H9 (cell line): Measurements from ENCODE around the gene DGKD. TPM values are rescaled to one million over a fixed set of nuclear protein-coding genes. Genes with fewer than 3 reads are reported as not detected.

Experiments
- DNase-seq: peaks from one replicate; pipeline ENCODE4 v3.0.0-alpha.2; 2017
- H2AFZ ChIP-seq: one replicate; pipeline ENCODE4 v1.6.1; 2013; ENCODE audit warnings: mild to moderate bottlenecking, low read length, control low read depth, moderate library complexity
- H2AK5ac ChIP-seq: 2 replicates; pipeline ENCODE4 v1.6.1; 2013; ENCODE audit warnings: low read length, control low read depth, mixed read lengths; ENCODE audit not compliant: insufficient read length
- H2BK120ac ChIP-seq: one replicate; pipeline ENCODE4 v1.6.1; 2013; ENCODE audit warnings: low read depth, mild to moderate bottlenecking, low read length, control low read depth, inconsistent platforms; ENCODE audit not compliant: poor library complexity, severe bottlenecking
- H2BK12ac ChIP-seq: 2 replicates; pipeline ENCODE4 v1.6.1; 2013; ENCODE audit warnings: low read length, control low read depth, mixed read lengths, low read depth; ENCODE audit not compliant: insufficient read length
- H2BK15ac ChIP-seq: 2 replicates; pipeline ENCODE4 v1.6.1; 2013; ENCODE audit warnings: low read depth, low read length, control low read depth
- H2BK20ac ChIP-seq: one replicate; pipeline ENCODE4 v1.6.1; 2013; ENCODE audit warnings: low read depth, mild to moderate bottlenecking, low read length, control low read depth, inconsistent platforms; ENCODE audit not compliant: poor library complexity, severe bottlenecking
- H2BK5ac ChIP-seq: 2 replicates; pipeline ENCODE4 v1.6.1; 2013; ENCODE audit warnings: low read length, control low read depth, mixed read lengths; ENCODE audit not compliant: insufficient read length
- H3K14ac ChIP-seq: 2 replicates; pipeline ENCODE4 v1.6.1; 2013; ENCODE audit warnings: low read length, control low read depth; ENCODE audit not compliant: insufficient read depth
- H3K18ac ChIP-seq: 2 replicates; pipeline ENCODE4 v1.6.1; 2013; ENCODE audit warnings: low read depth, mild to moderate bottlenecking, mixed read lengths, low read length, control low read depth; ENCODE audit not compliant: insufficient read length
- H3K23ac ChIP-seq: 2 replicates; pipeline ENCODE4 v1.6.1; 2013; ENCODE audit warnings: low read length, control low read depth, mixed read lengths, low read depth; ENCODE audit not compliant: insufficient read length
- H3K23me2 ChIP-seq: 2 replicates; pipeline ENCODE4 v1.6.1; 2013; ENCODE audit warnings: low read depth, mild to moderate bottlenecking, mixed read lengths, low read length, control low read depth; ENCODE audit not compliant: insufficient read length, poor library complexity, severe bottlenecking
- H3K27ac ChIP-seq: 2 replicates; pipeline ENCODE4 v1.5.1; 2013; ENCODE audit warnings: low read length, control low read depth, mixed read lengths, low read depth; ENCODE audit not compliant: insufficient read length
- H3K27me3 ChIP-seq: 2 replicates; pipeline ENCODE4 v1.6.1; 2013; ENCODE audit warnings: low read length, control low read depth, inconsistent platforms; ENCODE audit not compliant: insufficient read depth
- H3K4ac ChIP-seq: 2 replicates; pipeline ENCODE4 v1.6.1; 2013; ENCODE audit warnings: low read depth, mild to moderate bottlenecking, control low read depth, inconsistent platforms, low read length, moderate library complexity
- H3K4me1 ChIP-seq: 2 replicates; pipeline ENCODE4 v1.6.1; 2013; ENCODE audit warnings: low read length, control low read depth, inconsistent platforms; ENCODE audit not compliant: insufficient read depth
- H3K4me2 ChIP-seq: 2 replicates; pipeline ENCODE4 v1.6.1; 2013; ENCODE audit warnings: low read length, control low read depth, mixed read lengths; ENCODE audit not compliant: insufficient read length, insufficient read depth
- H3K56ac ChIP-seq: 2 replicates; pipeline ENCODE4 v1.6.1; 2013; ENCODE audit warnings: low read depth, mild to moderate bottlenecking, mixed read lengths, low read length, control low read depth; ENCODE audit not compliant: insufficient read length
- H3K79me1 ChIP-seq: 2 replicates; pipeline ENCODE4 v1.6.1; 2013; ENCODE audit warnings: low read depth, mild to moderate bottlenecking, moderate library complexity, low read length, control low read depth, inconsistent platforms; ENCODE audit not compliant: insufficient read depth, poor library complexity, severe bottlenecking
- H3K79me2 ChIP-seq: 2 replicates; pipeline ENCODE4 v1.6.1; 2013; ENCODE audit warnings: low read length, control low read depth, inconsistent platforms; ENCODE audit not compliant: insufficient read depth
- H3K9ac ChIP-seq: 2 replicates; pipeline ENCODE4 v1.6.1; 2013; ENCODE audit warnings: low read length, control low read depth, mixed read lengths; ENCODE audit not compliant: insufficient read length; ENCODE audit errors: extremely low read depth
- H3K9me3 ChIP-seq: one replicate; pipeline ENCODE4 v1.6.1; 2013; ENCODE audit warnings: low read depth, low read length, inconsistent platforms; ENCODE audit not compliant: control insufficient read depth
- H3T11ph ChIP-seq: one replicate; pipeline ENCODE4 v1.6.1; 2013; ENCODE audit warnings: mild to moderate bottlenecking, low read length, control low read depth, inconsistent platforms
- H4K20me1 ChIP-seq: one replicate; pipeline ENCODE4 v1.6.1; 2013; ENCODE audit not compliant: control insufficient read depth, insufficient read length, insufficient read depth
- H4K5ac ChIP-seq: 2 replicates; pipeline ENCODE4 v1.6.1; 2013; ENCODE audit warnings: low read depth, mild to moderate bottlenecking, mixed read lengths, low read length, control low read depth; ENCODE audit not compliant: insufficient read length
- H4K8ac ChIP-seq: replicated peaks from 2 replicates; pipeline ENCODE4 v1.6.1; 2013; ENCODE audit warnings: low read length, control low read depth, mixed read lengths, low read depth; ENCODE audit not compliant: insufficient read length
- H4K91ac ChIP-seq: 2 replicates; pipeline ENCODE4 v1.6.1; 2013; ENCODE audit warnings: low read depth, mild to moderate bottlenecking, moderate library complexity, mixed read lengths, low read length, control low read depth; ENCODE audit not compliant: insufficient read length
- H3K27ac Mint-ChIP-seq, 3 experiments: 2 replicates in 2 of 3; 3 replicates in 1 of 3; pipeline ENCODE4 v1.8.0; 2020 to 2021; ENCODE audit warnings: mixed read lengths in 3 of 3, mild to moderate bottlenecking in 1 of 3, moderate library complexity in 1 of 3
- H3K27me3 Mint-ChIP-seq: 2 replicates; pipeline ENCODE4 v1.8.0; 2021; ENCODE audit warnings: low read depth, mild to moderate bottlenecking, moderate library complexity, mixed read lengths
- H3K36me3 Mint-ChIP-seq, 3 experiments: 2 replicates in 2 of 3; 3 replicates in 1 of 3; pipeline ENCODE4 v1.8.0; 2020 to 2021; ENCODE audit warnings: low read depth in 3 of 3, mixed read lengths in 3 of 3; ENCODE audit not compliant: insufficient read depth in 1 of 3
- H3K4me1 Mint-ChIP-seq, 2 experiments: 2 replicates each; pipeline ENCODE4 v1.8.0; 2020; ENCODE audit warnings: mixed read lengths in 2 of 2
- H3K4me3 Mint-ChIP-seq, 2 experiments: 2 replicates in 1 of 2; 3 replicates in 1 of 2; pipeline ENCODE4 v1.8.0; 2020 to 2021; ENCODE audit warnings: mild to moderate bottlenecking in 2 of 2, mixed read lengths in 2 of 2, moderate library complexity in 1 of 2
- H3K9me3 Mint-ChIP-seq, 2 experiments: 2 replicates in 1 of 2; 3 replicates in 1 of 2; pipeline ENCODE4 v1.8.0; 2020; ENCODE audit warnings: mild to moderate bottlenecking in 2 of 2, mixed read lengths in 2 of 2, moderate library complexity in 1 of 2
- WGBS: extraction: QIAGEN DNeasy Blood & Tissue Kit; methylation state at CpG from one replicate; pipeline ENCODE4 v1.1.7; 2013; ENCODE audit warnings: missing lambda C conversion rate, low lambda C conversion rate, mixed read lengths; ENCODE audit not compliant: insufficient read length; ENCODE audit errors: extremely low coverage; 5-methylcytosine and 5-hydroxymethylcytosine counted together
- total RNA-seq: library from RNA; stranded (reverse); gene quantifications from 2 replicates; pipeline ENCODE4 v1.2.1, GENCODE V29; 2021
- TF ChIP-seq, protein P1 (sequence below): fragments of 200-600 bp; sonication (generic); conservative IDR thresholded peaks from 3 replicates; pipeline ENCODE4 v1.8.0; 2021; ENCODE audit warnings: antibody characterized with exemption, mild to moderate bottlenecking

The DGKD gene
- total RNA-seq, 1 experiment from 2014 or later: 20.7 TPM

DNA sequence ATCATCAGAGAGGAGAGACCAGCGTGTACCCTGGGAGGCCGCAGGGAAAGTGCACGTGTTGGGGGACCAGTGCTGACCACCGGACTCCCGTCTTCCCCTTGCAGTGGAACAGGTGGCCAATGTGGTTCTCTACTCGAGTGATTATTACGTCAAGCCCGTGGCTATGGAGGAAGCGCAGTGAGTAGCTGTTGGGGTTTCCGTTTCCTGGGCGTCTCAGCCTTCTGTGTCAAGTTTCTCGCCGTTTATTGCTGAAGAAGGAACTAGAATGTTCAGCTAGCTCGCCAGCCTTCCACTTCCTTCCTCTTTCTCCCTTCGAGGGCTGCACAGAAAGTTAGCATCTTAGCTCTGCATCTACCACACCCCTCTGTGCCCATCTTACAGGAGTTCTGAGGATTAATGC, 22.8 kb upstream of the DGKD start:
- no peak overlapping the region for H3K4me2 ChIP-seq
- Mint-ChIP-seq H3K9me3 (no peaks in the 10 kb centered on the region; a peak in 1 of 5 replicates), H3K27ac (no peak overlapping the region), H3K27me3 (peaks cover 100% of the 10 kb centered on the region), H3K4me3 (no peak overlapping the region), H3K36me3 (no peaks in the 10 kb centered on the region; a peak in 2 of 7 replicates), H3K4me1 (peaks cover 14 to 15% of the 10 kb centered on the region in 2 experiments)
- TF ChIP-seq, protein P1, sequence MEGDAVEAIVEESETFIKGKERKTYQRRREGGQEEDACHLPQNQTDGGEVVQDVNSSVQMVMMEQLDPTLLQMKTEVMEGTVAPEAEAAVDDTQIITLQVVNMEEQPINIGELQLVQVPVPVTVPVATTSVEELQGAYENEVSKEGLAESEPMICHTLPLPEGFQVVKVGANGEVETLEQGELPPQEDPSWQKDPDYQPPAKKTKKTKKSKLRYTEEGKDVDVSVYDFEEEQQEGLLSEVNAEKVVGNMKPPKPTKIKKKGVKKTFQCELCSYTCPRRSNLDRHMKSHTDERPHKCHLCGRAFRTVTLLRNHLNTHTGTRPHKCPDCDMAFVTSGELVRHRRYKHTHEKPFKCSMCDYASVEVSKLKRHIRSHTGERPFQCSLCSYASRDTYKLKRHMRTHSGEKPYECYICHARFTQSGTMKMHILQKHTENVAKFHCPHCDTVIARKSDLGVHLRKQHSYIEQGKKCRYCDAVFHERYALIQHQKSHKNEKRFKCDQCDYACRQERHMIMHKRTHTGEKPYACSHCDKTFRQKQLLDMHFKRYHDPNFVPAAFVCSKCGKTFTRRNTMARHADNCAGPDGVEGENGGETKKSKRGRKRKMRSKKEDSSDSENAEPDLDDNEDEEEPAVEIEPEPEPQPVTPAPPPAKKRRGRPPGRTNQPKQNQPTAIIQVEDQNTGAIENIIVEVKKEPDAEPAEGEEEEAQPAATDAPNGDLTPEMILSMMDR: no peak
- no peak overlapping the region for H2BK120ac ChIP-seq
- H4K91ac ChIP-seq: no peak overlapping the region
- WGBS: no CpG with 5 or more reads among the region's 15 CpGs
- H3K27ac ChIP-seq: no peak overlapping the region
- H3K56ac ChIP-seq: no peak overlapping the region
- no peak overlapping the region for H3T11ph ChIP-seq
- H3K23me2 ChIP-seq: no peaks in the 10 kb centered on the region
- H2BK12ac ChIP-seq: no peak overlapping the region
- no peak overlapping the region for H2BK20ac ChIP-seq
- no peak overlapping the region for H4K5ac ChIP-seq
- H3K9ac ChIP-seq: no peak overlapping the region
- no peak overlapping the region for H3K18ac ChIP-seq
- H3K4me1 ChIP-seq: peaks cover 2% of the 10 kb centered on the region; the same call in 1 of the 2 replicates
- H3K79me1 ChIP-seq: no peaks in the 10 kb centered on the region
- H3K23ac ChIP-seq: no peak overlapping the region
- no peaks in the 10 kb centered on the region for H3K79me2 ChIP-seq
- no peak overlapping the region for H2BK15ac ChIP-seq
- H2BK5ac ChIP-seq: no peak overlapping the region
- H4K8ac ChIP-seq: no peak overlapping the region
- no peak overlapping the region for H2AK5ac ChIP-seq
- DNase-seq: no peak
- no peak overlapping the region for H2AFZ ChIP-seq
- peaks cover 2% of the 10 kb centered on the region for H4K20me1 ChIP-seq
- H3K27me3 ChIP-seq: no peaks in the 10 kb centered on the region; the same call in 1 of the 2 replicates
- no peaks in the 10 kb centered on the region for H3K9me3 ChIP-seq
- no peak overlapping the region for H3K4ac ChIP-seq
- H3K14ac ChIP-seq: no peak overlapping the region
